ENCODE measurements around the gene ZBTB5.
"Not testable (repeated sequence)": the region's sequence is repeated elsewhere in the genome, so short reads cannot be mapped to it uniquely, and the experiment has no call there.

Gene ZBTB5

GRCh38 chr9:37465249-37466036 is at the start of gene ZBTB5:
Gene ZBTB5 (minus strand): TSS chr9:37465450. CDS start chr9:37442551, 22,899 bp downstream.
- peak; percentile 99 for DNase-seq

GRCh38 chr9:37514999-37515398 is 49.7 kb upstream of the ZBTB5 start:
- no peak for DNase-seq

GRCh38 chr9:37514415-37514814 is 49.2 kb upstream of the ZBTB5 start:
- not testable (repeated sequence) for DNase-seq

GRCh38 chr9:37512437-37512836 is 47.2 kb upstream of the ZBTB5 start:
- DNase-seq = peak; percentile 51

GRCh38 chr9:37511016-37512010 is 46.1 kb upstream of the ZBTB5 start:
- no peak for DNase-seq

- not testable (repeated sequence) for DNase-seq
These were observed 44.8 kb upstream of the ZBTB5 start for GRCh38 chr9:37510053-37510452.

- no peak for DNase-seq
These were observed 44.3 kb upstream of the ZBTB5 start for GRCh38 chr9:37509536-37509935.

GRCh38 chr9:37508834-37509206 is 43.6 kb upstream of the ZBTB5 start:
- DNase-seq = peak; percentile 24

GRCh38 chr9:37508135-37508833 is 43.0 kb upstream of the ZBTB5 start:
- no peak for DNase-seq

GRCh38 chr9:37507566-37508134 is 42.4 kb upstream of the ZBTB5 start:
- DNase-seq = no peak

- no peak for DNase-seq
These were observed 39.4 kb upstream of the ZBTB5 start for GRCh38 chr9:37504605-37505004.

- DNase-seq = peak; percentile 66
These were observed 38.5 kb upstream of the ZBTB5 start for GRCh38 chr9:37503736-37504135.

- no peak for DNase-seq
These were observed 36.8 kb upstream of the ZBTB5 start for GRCh38 chr9:37501957-37502596.

GRCh38 chr9:37499297-37499696 is 34.0 kb upstream of the ZBTB5 start:
- no peak for DNase-seq

GRCh38 chr9:37498457-37498856 is 33.2 kb upstream of the ZBTB5 start:
- DNase-seq = no peak

GRCh38 chr9:37497320-37497719 is 32.1 kb upstream of the ZBTB5 start:
- no peak for DNase-seq

- DNase-seq = no peak
These were observed 30.8 kb upstream of the ZBTB5 start for GRCh38 chr9:37496020-37496419.

- no peak for DNase-seq
These were observed 30.3 kb upstream of the ZBTB5 start for GRCh38 chr9:37495571-37495970.

GRCh38 chr9:37491939-37492338 is 26.7 kb upstream of the ZBTB5 start:
- no peak for DNase-seq

GRCh38 chr9:37486616-37487548 is 21.6 kb upstream of the ZBTB5 start:
- DNase-seq = no peak

- DNase-seq = no peak
These were observed 21.0 kb upstream of the ZBTB5 start for GRCh38 chr9:37486256-37486615.
